GM21737 (cell line): Measurements from ENCODE around the gene CEP89.
"Not testable (repeated sequence)": the region's sequence is repeated elsewhere in the genome, so short reads cannot be mapped to it uniquely, and the experiment has no call there.

Source experiments
- ATAC-seq: cut with Tn5 transposase; IDR thresholded peaks from one replicate; pipeline ENCODE4 v1.9.1; 2021; ENCODE audit warnings: mild to moderate bottlenecking, moderate library complexity; ENCODE audit not compliant: unreplicated experiment

The CEP89 gene

GRCh38 chr19:32848035-32848434, 123.7 kb downstream of the CEP89 start:
- not testable (repeated sequence) for ATAC-seq

DNA sequence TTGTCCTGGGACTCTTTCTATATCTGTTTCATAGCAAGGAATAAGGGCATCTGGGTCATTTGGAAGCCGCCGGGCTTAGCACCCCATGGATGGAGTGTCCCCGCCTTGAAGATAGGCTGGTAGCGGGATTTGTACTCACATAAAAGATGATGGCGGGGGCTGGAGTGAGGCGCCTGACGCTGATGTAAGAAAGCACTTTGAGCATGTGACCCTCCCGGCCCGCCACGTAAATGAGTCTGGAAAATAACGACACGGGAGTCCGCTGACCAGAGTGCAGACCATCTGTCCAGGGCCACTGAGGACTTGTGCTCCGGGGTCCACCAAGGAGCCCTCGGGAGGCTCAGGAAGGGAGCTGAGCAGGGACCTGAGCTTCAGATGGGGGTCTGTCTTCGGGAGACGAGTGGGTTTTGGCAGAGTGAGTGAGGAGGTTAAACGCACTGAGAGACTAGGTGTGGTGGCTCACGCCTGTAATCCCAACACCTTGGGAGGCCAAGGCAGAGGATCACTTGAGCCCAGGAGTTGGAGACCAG, 128.0 kb downstream of the CEP89 start:
- no peak for ATAC-seq

DNA sequence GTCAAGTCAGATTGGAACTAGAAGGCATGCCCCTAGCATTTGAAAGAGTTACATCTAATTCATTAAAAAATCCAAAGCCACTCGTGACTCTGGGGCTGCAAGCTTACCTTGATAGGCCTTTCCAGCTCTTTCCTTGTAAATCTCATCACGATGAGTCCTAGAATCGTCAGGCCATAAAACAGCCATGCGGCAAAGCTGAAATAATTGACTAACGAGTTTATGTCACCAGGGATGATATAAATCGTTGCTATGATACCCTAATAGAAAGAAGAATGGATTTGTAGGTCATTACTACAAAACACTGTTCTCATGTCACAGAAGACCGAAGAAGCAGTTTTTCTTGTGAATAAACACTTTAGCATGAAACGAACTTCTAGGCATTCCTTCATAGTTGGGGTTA, 129.7 kb downstream of the CEP89 start:
- ATAC-seq: no peak

GRCh38 chr19:32837531-32837930, 134.2 kb downstream of the CEP89 start:
- no peak for ATAC-seq

GRCh38 chr19:32833388-32833787, 138.4 kb downstream of the CEP89 start:
- ATAC-seq: not testable (repeated sequence)

DNA sequence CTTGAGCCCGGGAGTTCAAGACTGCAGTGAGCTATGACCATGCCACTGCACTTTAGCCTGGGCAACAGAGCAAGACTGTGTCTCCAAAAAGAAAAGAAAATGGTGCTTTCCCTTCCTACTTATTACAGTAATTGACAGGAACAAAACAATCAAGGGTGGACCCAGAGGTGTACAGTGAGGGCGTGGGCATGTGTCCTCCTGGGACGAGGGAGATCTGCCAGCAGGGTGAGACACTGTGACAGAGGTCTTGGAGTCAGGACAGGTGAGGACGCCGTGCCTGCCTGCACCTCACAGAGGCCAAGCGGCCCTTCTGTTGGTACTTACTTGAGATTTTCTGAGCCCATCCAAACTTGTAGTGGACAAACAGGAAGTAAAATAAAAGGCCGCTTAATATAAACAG, 138.9 kb downstream of the CEP89 start:
- ATAC-seq: not testable (repeated sequence)

DNA sequence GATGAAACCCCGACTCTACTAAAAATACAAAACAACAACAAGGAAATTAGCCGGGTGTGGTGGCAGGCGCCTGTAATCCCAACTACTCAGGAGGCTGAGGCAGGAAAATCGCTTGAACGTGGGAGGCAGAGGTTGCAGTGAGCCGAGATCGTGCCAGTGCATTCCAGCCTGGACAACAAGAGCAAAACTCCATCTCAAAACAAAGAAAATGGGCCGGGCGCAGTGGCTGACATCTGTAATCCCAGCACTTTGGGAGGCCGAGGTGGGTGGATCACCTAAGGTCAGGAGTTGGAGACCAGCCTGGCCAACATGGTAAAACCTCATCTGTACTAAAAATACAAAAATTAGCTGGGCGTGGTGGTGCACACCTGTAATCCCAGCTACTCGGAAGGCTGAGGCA, 139.7 kb downstream of the CEP89 start:
- ATAC-seq: not testable (repeated sequence)

- ATAC-seq: no peak
Measured at GRCh38 chr19:32831611-32832010, 140.1 kb downstream of the CEP89 start.

DNA sequence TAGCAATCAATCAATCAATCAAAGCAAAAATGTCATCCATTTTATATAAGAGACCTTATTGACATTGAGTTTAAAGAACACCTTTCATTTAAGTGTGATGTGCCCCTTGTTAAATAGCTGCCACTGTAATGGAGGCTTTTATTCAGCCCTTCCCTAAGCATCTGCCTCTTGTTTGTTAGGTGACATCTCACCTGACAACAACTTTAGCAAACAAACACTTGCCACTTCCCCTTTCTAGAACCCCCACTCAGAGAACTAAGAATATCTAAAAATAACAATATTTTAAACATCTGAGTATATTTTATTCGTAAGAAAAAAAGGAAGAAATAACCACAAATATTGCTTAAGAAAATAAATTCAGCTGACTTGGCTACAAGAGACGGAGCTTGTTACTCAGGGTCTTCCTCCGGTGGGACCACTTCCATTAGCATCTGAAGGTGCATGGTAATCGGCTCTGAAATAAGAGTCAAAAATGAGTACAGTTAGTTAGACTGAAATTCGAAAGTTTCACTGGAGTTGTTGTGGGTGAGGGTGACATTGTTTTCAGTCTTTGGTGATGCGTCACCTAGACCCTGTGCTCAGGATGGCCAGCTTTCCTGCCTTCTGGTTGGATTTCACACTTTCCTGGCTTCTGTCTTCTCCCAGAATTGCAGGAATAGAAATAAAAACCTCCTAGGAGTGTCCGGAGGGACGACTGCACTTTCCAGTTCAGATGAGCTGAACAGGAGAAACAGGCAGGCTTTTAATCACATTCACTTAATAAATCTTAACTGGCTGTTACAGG, 141.3 kb downstream of the CEP89 start:
- ATAC-seq: no peak

DNA sequence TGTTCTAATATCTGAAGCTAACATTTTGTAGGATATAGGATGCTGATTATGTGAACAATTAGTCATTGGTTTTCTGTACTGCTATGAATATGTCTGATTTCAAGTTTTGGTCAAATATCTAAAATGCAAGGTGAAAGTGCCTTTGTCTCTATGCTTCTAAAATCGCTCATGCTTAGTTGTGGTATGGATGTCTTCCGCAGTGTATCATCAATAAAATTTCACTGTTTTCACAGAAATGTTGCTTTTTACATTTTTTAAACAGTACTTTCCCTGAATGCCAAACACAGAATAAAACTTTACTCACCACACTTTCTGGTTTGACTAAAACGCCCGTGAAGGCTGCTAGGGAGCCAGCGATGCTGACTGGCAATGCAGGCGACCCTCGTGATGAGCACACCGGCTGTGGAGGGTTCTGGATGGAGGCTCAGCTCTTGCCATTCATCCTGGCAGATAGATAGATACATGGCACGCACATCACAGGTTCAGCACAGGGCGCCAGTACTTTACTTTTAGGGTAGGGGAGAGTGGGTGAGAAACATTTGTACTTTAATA, 142.3 kb downstream of the CEP89 start:
- no peak for ATAC-seq

GRCh38 chr19:32828643-32829344, 143.0 kb downstream of the CEP89 start:
- no peak for ATAC-seq

DNA sequence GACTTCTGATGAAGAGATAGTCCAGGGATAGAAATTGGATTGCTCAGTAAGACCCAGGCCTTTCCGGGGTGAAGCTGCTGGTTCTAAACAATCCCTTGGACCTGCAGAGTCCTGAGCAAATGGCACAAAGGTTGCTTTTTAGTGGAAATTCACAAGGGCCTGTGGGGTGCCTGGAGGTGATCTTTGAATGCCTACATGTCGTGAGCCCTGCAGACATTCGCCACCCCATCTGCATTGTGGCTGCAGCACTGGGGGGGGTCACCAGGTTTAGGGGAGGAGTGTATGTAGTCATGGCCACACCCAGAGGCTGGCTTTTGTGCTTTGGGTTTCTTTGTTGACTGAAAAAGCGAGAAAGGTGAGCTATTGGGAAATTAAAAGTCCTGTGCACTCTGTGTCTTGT, 143.6 kb downstream of the CEP89 start:
- ATAC-seq: no peak
